GM21528 (cell line): ENCODE measurements around the gene BAX.
A peak's percentile ranks its signal among the peaks of the same experiment; 100 is the strongest.

Experiments used
- ATAC-seq: cut with Tn5 transposase; IDR thresholded peaks from one replicate; pipeline ENCODE4 v1.9.1; 2021; ENCODE audit warnings: mild to moderate bottlenecking, moderate library complexity; ENCODE audit not compliant: unreplicated experiment, low FRiP score

Gene BAX

DNA sequence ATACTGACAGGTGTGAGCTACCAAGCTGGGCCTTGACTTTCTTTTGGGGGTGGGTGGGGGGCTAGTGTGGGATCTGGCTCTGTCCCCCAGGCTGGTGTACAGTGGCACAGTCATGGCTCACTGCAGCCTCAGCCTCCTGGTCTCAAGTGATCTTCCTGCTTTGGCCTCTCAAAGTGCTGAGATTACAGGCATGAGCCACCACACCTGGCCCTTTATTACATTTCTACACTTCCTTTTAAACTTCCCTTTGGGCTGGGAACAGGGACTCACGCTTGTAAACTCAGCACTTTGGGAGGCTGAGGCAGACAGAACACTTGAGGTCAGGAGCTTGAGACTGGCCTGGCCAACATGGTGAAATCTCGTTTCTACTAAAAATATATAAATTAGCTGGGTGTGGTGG is 22.4 kb downstream of the BAX start:
- ATAC-seq: no peak

DNA sequence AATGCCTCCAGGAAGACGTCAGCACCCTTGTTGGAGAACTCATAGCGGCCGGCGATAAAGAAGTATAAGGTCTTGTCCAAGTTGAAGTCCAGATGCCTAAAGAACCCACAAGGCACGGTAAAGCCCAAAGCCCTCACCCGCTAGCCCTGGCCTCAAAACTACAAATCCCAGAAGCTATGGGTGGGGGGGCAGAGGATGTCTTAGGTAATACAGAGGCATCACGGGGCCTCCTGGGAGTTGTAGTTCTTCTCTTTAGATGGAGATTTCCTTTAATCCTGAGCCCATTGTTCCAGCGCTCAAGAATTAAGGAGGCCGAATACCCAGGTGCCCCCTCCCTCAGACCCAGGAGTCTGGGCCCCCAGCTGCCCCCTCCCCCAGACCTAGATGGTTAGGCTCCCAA is 27.6 kb downstream of the BAX start:
- no peak for ATAC-seq

DNA sequence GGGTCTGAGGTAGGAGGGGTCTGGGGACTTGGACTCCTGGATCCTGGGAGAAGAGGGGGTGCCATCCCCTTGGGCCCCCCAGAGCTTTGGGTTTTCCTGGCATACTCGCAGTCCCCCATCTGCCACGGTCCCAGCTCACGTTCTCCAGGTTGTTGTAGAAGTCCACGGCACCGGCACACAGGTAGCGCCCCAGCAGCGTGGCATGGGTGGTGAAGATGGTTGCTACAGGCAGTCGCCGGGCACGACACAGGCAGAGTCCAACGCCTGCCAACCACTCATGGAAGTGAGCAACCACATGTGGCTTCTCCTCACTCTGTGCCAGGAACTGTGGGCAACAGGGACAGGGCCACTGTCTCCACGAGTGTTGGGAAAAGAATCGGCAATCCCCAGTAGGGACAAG is 31.0 kb downstream of the BAX start:
- no peak for ATAC-seq

DNA sequence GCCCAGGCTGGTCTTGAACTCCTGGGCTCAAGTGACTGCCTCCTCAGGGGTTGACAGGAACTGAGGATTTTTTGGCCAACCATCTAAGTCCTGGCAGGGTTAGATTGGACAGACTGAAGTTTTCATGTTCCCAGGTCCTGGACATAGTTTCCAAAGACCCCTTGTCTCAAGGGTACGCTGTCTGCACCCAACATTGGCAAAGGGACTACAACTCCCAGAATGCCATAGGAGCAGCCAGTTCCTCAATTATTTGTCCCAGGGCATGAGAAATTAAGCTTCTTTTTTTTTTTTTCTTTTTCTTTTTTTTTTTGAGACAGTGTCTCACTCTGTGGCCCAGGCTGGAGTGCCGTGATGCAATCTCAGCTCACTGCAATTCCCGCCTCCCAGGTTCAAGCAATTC is 31.5 kb downstream of the BAX start:
- no peak for ATAC-seq

DNA sequence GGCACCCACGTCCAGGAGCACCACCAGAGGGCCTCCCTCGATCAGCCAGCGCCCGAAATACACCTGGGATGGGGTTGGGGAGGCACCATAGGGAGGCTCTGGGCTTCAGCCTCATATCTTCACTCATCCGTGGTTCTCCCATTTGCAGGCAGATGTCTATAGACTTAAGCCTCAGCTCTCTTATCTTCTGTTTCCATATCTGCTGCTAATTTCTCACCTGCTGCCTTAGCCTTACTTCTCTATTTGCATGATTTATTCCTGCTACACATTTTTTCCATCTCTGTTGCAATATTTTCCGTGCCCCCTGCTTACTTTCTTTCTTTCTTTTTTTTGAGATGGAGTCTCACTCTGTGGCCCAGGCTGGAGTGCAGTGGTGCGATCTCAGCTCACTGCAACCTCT is 32.6 kb downstream of the BAX start:
- no peak for ATAC-seq

DNA sequence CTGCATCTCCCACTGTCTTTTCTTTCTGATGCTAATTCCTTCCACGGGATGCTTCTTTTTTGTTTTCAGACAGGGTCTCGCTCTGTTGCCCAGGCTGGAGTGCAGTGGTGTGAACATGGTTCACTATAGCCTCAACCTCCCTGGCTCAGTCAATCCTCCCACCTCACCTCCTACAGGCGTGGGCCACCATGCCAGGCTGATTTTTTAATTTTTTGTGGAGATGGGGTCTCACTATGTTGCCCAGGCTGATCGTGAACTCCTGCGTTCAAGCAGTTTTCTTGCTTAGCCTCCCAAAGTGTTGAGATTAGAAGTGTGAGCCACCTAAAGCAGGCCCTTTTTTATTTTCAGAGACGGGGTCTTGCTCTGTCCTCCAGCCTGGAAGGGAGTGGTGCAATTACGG is 33.6 kb downstream of the BAX start:
- no peak for ATAC-seq

DNA sequence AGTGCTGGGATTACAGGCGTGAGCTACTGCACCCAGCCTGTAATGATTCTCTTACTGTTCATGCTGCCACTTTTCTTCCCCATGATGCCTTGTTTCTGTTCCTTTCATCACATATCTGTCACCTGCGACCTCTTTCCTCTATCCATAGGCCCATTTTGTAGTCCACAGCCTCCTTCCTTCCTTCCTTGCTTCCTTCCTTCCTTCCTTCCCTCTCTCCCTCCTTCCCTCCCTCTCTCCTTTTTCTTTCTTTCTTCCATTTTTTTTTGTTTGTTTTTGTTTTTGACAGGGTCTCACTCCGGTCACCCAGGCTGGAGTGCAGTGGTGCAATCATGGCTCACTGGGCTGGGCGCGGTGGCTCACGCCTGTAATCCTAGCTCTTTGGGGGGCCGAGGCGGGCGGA is 34.2 kb downstream of the BAX start:
- ATAC-seq: no peak

DNA sequence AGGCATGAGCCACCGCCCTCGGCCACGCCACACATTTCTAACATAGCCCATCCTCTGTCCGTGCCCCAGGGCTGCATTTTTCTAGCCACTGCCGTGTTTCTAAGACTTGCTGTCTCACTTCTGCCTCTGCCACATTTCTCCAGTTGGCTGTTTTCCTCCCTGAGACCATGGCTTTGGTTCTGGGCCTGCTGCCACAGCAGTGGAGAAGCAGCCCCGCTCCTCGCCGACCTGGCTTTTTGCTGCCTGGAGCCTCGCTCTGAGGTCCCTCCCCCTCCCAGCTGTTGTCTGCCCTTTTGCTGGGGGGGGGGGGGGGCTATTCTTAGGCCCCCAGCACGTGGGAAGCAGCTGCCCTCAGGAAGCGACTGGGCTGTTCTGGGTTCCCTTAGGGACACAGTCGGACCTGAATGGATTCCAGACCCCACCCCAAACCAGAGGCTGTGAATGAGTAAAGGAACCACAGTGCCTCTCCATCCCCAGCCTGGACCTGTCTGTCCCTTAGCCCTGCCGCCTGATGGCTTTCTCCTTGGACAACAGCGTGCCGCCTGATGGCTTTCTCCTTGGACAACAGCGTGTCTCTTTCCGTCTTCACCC is 35.1 kb downstream of the BAX start:
- no peak for ATAC-seq

DNA sequence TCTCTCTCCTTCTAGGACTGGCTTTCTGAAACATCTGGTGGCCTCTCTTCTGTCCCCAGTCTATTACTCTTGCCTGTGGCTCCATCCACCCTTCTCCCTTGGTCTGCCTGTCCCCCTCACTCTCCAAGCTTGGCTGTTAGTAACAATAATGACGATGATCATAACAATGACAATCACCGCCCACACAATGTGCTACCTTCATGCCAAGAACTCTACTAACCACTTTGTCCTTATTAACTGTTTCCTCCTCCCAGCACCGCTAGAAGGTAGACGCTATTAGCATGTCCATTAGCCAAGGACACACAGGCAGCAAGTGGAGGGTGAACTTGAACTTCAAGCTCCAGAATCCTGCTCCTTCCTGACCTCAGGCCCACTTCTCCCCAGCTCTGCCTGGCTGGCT is 35.7 kb downstream of the BAX start:
- ATAC-seq: no peak

DNA sequence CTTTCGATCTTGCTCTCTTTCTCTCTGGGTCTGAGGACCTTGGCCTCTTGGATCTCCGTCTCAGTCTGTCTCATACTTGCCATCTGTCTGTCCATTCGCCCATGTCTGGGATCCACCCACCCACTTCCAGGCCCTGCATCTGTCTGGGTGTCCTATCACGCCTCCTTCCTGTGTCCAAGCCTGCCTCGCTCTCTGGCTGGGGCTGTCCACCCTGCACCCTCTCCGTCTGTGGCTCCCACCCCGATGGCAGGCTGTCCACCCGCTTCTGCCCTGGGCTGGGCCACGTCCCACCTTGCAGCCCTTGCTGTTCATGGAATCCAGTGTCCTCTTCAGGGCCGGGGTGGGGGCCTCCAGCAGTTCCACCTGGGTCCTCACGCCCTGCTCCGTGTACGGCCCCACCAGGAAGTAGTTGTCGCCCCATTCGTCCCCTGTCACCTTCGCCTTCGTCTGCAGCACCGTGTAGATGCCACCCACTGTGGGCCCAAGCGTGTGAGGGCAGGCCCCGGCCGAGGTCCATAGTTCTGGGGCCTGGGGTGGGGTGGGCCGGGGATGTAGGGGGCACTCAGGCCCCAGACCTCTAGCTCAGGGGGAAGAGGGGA is 36.4 kb downstream of the BAX start:
- ATAC-seq: no peak

DNA sequence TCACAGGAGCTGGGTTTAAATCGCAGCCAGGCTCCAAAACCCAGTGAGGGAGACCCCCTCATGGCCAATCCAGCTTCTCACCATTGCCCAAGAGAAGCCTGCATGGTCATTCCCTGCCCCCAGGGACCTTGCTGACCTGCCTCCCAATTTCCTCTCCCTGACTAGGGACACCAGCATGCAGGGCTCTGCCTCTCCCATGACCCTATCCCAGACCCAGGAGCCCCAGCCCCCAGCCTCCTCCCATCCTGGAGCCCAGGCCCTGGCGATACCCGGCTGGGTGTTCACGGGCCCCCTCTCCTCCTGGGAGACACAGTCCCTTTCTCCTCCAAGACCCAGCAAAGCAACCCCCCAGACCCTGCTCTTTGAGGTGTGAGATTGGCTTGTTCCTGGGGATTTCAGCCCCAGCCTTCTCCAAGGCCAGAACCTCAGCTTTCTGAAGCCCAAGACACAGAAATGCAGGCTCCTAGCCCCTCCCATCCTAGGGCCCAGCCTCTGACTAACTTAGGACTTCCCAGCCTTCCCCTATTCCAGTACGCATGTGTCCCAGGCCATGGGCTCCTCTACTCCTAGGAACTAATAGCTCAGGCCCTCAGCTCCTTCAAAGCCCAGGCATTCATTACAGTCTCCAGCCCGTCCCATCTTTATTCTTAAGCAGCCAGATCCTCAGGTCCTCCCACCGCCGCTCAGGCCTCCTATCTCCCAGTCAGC is 37.4 kb downstream of the BAX start:
- ATAC-seq: no peak

DNA sequence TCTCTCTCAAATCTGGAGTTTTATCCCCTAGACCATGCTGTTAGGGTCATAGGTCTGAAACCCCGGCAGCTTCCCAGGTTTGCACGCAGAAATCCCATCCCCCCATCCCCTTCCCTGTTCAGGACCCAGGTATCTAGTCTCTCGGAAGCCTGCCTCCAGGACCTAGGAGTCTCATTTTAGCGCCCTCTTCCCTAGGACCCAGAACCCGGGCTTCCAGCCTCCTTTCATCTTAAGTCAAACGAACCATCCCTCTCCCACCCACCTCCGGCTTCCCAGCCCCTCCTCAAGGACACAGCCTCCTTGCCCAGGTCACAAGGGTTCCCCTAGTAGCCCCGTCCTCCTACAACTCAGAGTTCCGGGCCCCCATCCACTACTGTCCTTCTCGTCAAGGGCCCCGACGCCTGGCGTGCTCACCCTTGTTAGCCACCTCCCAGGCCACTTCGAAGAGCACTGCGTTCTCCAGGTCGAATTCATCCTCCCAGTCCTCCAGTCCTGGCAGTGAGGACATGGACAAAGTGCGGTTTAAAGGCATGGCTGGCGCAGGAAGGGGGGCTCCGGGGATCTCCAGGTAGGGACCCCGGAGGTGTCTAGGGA is 38.0 kb downstream of the BAX start:
- ATAC-seq: peak; percentile 5

DNA sequence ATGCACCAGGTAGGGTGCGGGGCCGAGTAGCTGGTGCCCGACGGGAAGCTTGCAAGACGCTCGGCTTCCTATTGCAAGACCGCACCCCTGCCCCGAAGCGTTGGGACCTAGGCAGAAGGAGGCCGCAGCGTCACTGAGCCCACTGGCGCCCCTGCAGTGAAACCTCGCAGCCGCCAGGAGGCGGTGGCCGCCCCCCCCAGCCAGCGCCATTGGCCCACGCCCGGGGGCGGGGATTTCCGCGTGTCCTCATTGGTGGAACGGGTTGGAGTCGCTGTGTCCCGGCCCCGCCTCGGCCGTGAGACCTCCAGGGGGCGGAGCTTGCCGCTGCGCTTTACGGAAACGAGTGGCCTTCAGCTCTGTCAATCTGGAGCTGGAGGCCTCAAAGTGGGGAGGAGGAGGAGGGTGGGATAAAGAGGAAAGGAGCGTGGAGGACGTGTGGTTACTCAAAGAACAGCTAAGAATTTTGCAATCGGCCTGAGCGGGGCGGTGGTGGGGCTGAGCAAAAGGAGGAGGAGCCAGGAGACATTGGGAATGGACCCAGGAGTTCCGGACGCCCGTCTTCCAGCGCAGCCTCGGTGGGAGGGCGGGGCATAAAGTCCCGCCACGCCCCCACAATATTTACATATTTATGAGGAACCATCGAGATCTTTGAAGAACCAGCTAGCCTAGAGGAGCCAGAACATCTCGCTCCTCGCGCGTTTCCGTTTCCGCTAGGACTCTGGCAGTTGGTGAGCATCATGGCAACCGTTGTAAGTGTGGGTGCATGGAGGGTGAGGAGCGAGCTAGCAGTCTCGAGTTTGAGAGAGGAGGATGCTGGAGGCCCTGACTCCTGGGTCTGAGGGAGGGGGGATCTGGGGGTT is 38.7 kb downstream of the BAX start, which contains the start of the genes GYS1 and RUVBL2:
GYS1 (minus strand) TSS at position 135 of the 860 bp plus-strand sequence. CDS start 197 bp downstream, outside the sequence.
RUVBL2 (plus strand) TSS at position 713 of the 860 bp plus-strand sequence; CDS start at position 738, 25 bp downstream.
- peak; percentile 87 for ATAC-seq

DNA sequence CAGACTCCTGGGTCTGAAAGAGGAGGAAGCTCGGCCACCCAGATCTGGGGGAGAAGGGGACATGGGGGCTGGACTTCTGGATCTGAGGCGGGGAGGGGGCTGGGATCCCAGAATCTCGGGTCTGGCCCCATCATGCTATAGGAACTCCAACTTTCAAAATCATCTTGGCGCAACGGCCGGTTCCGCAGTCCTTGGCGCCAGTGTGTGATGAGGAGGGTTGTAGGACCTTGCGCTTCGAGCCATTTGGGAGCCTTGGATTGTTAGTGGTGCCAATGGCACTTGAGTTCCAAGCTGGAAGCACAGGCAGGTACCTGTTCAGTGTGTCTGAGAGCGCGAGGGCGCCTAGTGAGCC is 39.3 kb downstream of the BAX start:
- no peak for ATAC-seq

DNA sequence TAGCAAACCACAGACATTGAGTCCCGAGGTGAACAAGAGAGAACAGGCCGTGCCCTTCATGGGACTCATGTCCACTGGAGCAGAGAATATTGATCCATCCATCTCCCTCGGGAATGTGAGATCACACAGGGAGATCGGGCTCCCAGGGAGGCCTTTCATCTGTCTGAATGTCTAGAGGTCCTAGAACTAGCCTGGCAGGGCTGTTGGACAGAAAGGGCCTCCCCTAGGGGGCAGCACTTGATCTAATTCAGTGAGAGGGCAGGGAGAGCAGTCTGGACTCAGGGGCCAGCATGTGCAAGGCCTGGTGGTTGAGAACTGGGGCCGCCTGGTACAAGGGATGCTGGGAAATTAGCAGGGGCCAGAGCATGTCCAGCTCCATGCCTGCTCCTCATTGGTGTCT is 43.3 kb downstream of the BAX start:
- no peak for ATAC-seq

DNA sequence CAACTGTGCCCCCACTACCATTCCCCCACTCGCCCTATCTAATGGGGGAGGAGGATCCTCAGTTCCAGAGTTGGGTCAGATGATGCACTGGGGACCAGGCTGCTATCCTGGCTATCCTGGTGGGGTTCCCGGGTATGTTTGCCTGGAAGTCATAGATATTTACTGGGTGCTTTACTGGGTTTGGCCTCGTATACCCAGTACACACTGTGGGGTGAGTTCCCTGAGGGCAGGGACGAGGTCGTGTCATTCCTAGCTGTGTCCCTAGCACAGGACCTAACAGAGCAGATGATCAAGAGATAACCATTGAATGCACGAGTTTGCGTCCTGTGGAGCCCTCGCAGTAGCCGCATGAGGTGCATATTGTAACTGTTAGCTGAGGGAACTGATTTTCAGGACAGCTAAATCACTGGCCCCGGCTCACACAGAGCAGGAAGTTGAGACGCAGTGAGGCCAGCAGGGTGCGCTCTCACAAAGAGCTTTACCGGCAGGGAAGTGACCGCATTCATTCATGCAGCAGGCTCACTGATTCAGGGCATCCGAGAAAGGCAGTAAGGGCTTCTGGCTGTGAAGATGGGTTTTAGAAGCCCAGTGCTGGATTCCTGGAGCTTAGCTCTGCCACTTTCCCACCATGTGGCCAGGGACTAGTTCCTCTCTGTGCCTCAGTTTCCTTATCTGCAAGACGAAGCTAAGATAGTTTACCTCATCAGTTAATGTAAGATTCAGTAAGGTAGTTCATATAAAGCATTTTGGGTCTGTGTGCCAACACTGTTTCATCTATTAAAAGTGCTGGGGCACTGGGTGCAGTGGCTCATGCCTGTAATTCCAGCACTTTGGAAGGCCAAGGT is 45.0 kb downstream of the BAX start:
- no peak for ATAC-seq

DNA sequence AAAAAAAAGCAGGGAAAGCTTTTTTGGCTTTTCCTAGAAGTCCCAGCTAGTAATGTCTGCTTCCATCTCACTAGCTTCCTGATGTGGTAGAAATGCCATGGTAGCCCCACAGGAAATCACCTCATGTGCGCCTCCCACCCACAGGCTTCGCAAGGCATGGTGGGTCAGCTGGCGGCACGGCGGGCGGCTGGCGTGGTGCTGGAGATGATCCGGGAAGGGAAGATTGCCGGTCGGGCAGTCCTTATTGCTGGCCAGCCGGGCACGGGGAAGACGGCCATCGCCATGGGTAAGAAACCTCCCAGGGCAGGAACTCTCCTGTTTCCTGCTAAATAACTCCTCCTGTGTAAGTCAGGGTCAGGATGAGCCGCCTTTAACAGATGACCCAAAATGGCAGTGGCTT is 49.5 kb downstream of the BAX start:
- ATAC-seq: no peak

DNA sequence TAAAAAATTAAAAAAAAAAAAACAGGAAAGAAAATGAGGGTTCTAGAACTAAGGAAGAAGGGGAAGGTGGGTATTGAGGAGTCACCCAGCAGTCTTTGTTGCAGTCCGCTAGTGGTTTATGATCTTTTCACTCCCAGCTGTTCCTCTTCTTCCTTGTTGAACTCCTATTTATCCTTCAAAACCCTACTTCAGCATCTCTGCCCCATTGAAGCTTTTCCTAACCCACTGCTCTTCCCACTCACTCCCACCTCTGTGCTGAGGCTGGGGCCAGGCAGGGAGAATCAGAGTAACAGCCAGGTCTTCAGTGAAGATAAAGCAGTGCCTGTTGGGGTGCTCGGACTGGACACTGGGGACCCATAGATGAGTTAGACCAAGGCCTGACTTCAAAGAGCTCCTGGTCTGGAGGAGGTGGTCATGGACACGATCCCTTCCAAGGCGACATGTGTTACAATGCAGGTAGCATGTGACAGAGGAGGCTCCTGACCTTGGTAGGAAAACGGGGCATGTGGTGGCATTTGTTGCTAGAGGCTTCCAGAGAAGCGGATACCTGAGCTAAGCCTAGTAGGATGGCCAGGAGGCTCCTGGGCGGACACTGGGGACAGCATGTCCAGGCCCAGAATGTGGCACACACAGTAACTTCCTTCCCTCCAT is 50.4 kb downstream of the BAX start:
- no peak for ATAC-seq

DNA sequence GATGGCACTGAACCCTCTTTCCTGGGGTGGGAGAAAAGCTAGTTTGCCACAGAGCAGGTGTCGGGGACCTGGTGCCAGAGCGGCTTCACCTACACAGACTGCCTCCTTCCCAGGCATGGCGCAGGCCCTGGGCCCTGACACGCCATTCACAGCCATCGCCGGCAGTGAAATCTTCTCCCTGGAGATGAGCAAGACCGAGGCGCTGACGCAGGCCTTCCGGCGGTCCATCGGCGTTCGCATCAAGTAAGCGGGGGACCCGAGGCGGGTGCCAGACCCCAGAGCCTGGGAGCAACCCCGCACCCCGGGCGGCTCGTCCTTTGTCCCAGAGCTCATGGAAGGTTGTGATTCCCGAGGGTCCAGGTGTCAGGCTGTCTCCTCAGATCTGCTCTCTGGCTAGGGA is 52.2 kb downstream of the BAX start:
- ATAC-seq: no peak
